ENCODE data around the gene NEU1.

- TF ChIP-seq CBX3 (IDR thresholded peaks at IDR 0.05; ENCODE audit: low read depth) (no peak), CTCF (IDR thresholded peaks at IDR 0.05 in 2 of 3, conservative IDR thresholded peaks at IDR 0.05 in 1 of 3; ENCODE audit: borderline replicate concordance in 1 of 3, insufficient read depth in 1 of 3, low read depth in 2 of 3, low read length in 2 of 3) (no peak), POLR2A (IDR thresholded peaks at IDR 0.05; ENCODE audit: borderline replicate concordance, extremely low read depth, insufficient read depth, insufficient read length) (no peak)
Measured at GRCh38 chr6:31878222-31878621, 15.6 kb upstream of the NEU1 start.

Data from HCT116 (cell line).